ENCODE results near the gene RMDN3.

The RMDN3 gene

GRCh38 chr15:40754883-40755811, at the start of gene RMDN3:
Gene RMDN3, minus strand, starts transcription at chr15:40755254. Its CDS starts 471 bp downstream, at chr15:40754783.
- DNase-seq: peak; percentile 65

GRCh38 chr15:40803688-40804087, 48.6 kb upstream of the RMDN3 start:
- DNase-seq: no peak

- DNase-seq: no peak
Measured at GRCh38 chr15:40803076-40803475, 48.0 kb upstream of the RMDN3 start.

- DNase-seq: no peak
Measured at GRCh38 chr15:40799523-40799922, 44.5 kb upstream of the RMDN3 start.

GRCh38 chr15:40796512-40796911, 41.5 kb upstream of the RMDN3 start:
- no peak for DNase-seq

GRCh38 chr15:40796041-40796440, 41.0 kb upstream of the RMDN3 start:
- DNase-seq: no peak

GRCh38 chr15:40793216-40793989, 38.3 kb upstream of the RMDN3 start:
- no peak for DNase-seq

- no peak for DNase-seq
Measured at GRCh38 chr15:40792394-40792793, 37.3 kb upstream of the RMDN3 start.

GRCh38 chr15:40790718-40791117, 35.7 kb upstream of the RMDN3 start:
- no peak for DNase-seq

- DNase-seq: no peak
Measured at GRCh38 chr15:40789999-40790398, 34.9 kb upstream of the RMDN3 start.

- no peak for DNase-seq
Measured at GRCh38 chr15:40789119-40789518, 34.1 kb upstream of the RMDN3 start.

GRCh38 chr15:40787991-40788390, 32.9 kb upstream of the RMDN3 start:
- no peak for DNase-seq

- DNase-seq: no peak
Measured at GRCh38 chr15:40787344-40787841, 32.3 kb upstream of the RMDN3 start.

GRCh38 chr15:40785814-40786213, 30.8 kb upstream of the RMDN3 start:
- no peak for DNase-seq

- DNase-seq: no peak
Measured at GRCh38 chr15:40785164-40785563, 30.1 kb upstream of the RMDN3 start.

GRCh38 chr15:40782609-40783227, 27.7 kb upstream of the RMDN3 start:
- DNase-seq: peak; percentile 5

GRCh38 chr15:40776537-40777141, 21.6 kb upstream of the RMDN3 start:
- DNase-seq: no peak

GRCh38 chr15:40775740-40776536, 20.9 kb upstream of the RMDN3 start:
- no peak for DNase-seq

- DNase-seq: no peak
Measured at GRCh38 chr15:40775007-40775406, 20.0 kb upstream of the RMDN3 start.

GRCh38 chr15:40773902-40774301, 18.8 kb upstream of the RMDN3 start:
- no peak for DNase-seq

GRCh38 chr15:40773496-40773895, 18.4 kb upstream of the RMDN3 start:
- DNase-seq: no peak

GRCh38 chr15:40772014-40772413, 17.0 kb upstream of the RMDN3 start:
- DNase-seq: no peak

All from NCI-H1694 (cell line).